GM18505 (cell line): ENCODE measurements around the gene BLCAP.
"Not testable (repeated sequence)": the region's sequence is repeated elsewhere in the genome, so short reads cannot be mapped to it uniquely, and the experiment has no call there.

ENCODE experiments used
- ATAC-seq: cut with Tn5 transposase; IDR thresholded peaks from one replicate; pipeline ENCODE4 v1.9.1; 2021; ENCODE audit not compliant: unreplicated experiment
- POLR2A ChIP-seq: IDR thresholded peaks from 4 replicates; pipeline ENCODE4 v1.6.1; 2011; ENCODE audit warnings: borderline replicate concordance; ENCODE audit not compliant: insufficient read depth, insufficient read length; ENCODE audit errors: extremely low read depth

The BLCAP gene

DNA sequence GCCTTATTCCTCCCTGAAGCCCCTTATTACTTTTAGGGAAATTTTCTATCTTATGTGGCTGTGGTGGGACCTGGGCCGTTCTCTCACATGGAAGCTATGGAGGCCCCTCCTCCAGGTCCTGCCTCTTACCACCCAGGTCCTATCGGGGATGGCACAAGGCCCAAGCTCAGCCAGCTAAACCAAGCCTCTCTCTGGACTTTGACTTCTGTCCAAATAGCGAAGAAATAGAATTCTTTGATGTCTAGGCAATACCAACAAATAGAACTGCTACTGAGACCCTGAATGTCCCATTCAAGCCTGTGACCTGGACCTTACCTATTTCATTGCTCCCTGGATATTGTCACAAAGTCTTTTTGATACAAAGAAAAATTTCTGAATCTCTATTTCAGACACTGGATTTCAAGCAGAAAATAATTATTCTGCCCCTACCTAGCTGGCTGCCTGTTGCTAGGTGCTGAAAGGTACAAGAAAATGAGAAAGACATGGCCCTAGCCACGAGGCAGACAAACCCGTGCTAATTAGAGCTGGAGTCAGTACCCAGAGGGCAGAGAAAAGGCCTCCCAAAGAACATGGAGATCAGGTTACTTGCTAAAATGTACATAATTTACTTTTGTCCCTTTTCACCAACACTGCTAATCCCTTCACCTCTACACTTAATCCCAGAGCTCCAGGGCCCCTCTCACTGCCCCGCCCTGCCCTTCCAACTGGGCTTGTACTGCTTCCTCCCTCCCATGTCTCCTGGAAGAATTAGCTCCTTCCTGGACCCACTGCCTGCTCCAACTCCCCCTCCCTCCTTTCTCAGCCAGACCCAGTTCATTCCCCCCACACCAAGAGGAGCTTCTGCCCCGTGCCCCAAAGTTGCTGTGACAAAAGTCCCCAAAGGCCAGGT, 22.2 kb downstream of the BLCAP start:
- no peak for ATAC-seq
- TF ChIP-seq POLR2A, result no peak

DNA sequence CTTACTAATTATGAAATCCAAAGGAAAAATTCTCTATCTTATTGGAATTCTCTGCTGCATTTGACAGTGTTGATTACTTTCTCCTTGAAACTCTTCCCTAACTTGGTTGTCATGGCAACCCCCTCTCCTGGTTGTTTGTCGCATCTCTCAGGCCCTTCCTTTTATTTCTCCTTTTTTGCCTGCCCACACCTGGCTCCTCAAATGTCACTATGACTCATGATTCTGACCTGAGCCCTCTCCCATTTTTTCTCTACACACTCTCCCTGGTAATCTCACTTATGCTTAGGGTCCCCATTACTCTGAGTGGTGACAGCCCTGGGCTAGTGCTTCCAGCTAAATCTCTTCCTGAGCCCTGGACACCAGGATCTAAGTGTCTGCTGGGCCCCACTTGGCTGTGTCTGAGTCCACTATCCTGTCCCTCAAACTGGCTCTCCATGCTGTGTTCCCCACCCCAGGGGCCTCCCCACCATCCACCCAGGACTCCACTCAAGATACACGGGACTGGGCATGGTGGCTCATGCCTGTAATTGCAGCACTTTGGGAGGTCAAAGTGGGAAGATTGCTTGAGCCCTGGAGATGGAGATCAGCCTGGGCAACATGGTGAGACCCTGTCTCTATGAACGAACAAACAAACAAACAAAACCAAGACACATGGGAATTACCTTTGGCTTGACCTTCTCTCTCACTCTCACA, 23.1 kb downstream of the BLCAP start:
- no peak for TF ChIP-seq POLR2A
- no peak for ATAC-seq

DNA sequence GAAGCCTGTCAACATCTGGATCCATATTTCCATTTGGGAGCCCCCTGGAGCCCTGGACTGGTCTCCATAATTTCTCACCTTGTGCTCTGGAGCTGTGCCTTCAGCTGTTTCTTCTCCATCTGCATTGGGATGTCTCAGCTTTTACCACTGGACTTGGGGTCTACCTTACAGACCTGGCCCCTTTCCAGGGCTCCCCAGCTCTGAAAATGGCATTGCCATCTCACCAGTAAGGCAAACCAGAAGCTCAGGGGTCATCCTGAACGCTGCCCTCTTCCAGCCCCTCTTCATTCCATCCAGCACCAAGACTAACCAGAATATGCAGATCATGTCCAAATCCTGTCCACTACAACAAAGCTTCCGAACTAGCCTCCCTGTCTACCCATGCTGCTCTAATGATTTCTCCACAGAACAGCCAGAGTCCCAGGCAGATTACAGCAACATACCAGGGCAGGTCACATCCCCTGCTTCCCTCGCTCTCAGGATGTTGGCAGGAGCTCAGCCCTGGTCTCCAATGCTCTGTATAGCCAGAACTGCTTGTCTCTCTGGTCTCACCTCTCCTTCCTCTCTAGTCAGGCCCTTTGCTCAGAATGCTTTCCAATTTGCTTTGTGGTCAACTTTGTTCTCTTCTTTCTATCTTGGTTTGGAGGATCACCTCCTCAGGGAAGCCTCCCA, 24.3 kb downstream of the BLCAP start:
- TF ChIP-seq POLR2A, result no peak
- no peak for ATAC-seq

DNA sequence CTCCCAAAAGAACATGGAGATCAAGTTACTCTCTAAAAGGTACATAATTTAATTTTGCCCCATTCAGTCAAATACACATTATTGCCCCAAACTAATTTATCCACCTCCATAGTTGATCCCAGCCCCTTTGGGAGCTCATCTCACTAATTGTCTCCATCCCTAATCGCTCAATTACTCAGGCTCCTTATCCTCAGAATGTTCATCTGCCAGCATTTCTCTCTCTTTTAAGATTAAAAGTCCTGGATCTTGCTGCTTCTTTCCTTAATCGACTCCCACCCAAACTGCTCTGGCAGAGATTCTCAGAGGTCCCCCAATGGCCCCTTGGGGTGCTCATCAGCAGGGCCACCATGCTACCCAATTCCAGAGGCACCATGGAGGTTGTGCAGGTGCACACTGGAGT, 25.0 kb downstream of the BLCAP start:
- ATAC-seq, result no peak
- TF ChIP-seq POLR2A, result no peak

DNA sequence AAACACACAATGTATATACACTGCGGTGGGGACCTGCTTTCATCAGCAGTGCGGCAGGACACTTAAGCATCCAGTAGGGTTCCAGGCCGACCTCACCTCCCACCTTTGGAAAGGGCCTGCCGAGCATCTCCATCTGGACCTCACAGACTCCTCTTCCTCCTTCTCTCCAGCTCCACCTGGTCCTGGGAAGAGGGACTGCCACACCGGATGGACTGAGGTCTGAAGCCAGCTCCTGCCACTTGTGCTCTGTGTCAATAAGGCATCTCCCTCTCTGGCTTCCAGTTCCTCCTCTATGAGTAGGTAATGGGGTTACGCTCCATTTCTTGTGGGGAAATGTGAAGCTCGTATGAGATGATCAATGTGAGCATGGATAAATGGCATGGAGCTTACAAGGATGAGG, 25.7 kb downstream of the BLCAP start:
- no peak for ATAC-seq
- no peak for TF ChIP-seq POLR2A

DNA sequence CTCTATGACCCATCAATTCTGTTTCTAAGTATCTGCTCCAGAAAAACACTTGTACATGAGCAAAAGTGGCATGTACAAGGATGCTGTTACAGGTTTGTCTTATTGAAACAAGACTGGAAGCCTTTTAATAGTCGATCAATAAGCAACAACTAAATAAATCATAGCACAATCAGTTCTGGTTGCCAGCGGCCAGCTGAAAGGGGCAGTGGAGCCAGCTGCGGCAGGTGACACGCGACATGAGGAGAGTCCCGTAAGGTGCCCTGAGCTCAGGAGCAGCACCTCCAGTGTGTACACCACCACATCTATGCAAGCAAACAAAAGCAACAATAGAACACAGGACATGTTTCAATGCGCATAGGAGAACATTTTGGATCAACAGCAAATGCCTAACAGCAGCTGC, 27.4 kb downstream of the BLCAP start:
- TF ChIP-seq POLR2A, result no peak
- no peak for ATAC-seq

DNA sequence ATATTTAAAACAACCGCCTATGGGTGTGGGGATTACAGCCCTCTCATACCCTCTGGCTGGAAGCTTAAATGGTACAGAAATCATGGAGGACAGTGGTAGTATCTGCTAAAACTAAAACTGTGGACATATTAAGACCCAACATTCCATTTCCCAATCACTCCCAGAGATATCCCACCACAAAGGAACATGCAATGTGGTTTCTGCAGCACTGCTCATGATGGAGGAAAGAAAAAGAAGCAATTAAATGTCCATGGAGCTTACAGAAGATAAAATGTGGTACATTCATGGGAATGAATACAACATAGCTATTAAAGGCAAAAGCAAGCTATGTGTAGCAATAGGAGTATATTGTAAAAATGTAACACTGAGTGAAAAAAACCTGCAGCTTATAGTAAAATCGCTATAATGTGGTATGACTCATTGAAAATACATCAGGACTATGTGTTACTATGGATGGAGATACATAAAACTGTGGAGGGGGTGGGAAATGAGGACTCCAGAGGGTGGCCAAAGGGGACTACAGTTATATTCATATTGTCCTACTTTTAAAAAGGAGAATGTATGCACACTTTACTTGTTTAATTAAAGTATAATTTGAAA, 29.5 kb downstream of the BLCAP start:
- no peak for ATAC-seq
- no peak for TF ChIP-seq POLR2A

DNA sequence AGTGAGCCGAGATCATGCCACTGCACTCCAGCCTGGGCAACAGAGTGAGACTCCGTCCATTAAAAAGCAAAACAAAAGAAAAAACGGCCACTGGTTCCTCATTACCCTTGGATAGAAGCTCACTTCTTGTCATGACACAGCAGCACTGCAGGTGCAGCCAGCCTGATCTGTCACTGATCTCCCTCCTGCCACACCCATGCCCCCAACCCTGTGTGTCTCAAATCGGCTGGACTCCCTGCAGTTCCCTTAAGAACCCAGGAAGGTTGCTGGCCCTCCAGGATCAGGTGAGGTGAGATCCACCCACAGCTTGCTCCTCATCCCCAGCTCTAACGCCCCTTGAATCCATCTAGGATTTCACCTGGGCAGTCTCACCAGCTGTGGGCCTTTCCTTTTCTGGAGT, 32.9 kb downstream of the BLCAP start:
- ATAC-seq, result no peak
- no peak for TF ChIP-seq POLR2A

DNA sequence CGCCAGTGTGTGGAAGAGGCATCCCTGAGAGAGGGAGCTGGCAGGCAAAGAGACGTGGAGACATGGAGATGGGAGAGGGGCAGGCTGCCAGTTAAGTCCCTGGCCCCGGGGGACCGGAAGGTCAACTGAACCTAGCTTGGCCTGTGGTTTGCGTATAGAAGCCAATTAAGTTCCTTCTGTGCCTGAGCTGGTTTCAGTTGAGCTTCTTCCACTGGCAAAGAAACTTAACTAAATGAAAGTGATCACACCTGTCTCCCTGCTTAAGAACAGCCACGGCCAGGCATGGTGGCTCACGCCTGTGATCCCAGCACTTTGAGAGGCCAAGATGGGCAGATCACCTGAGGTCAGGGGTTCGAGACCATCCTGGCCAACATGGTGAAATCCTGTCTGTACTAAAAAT, 33.4 kb downstream of the BLCAP start:
- no peak for ATAC-seq
- no peak for TF ChIP-seq POLR2A

DNA sequence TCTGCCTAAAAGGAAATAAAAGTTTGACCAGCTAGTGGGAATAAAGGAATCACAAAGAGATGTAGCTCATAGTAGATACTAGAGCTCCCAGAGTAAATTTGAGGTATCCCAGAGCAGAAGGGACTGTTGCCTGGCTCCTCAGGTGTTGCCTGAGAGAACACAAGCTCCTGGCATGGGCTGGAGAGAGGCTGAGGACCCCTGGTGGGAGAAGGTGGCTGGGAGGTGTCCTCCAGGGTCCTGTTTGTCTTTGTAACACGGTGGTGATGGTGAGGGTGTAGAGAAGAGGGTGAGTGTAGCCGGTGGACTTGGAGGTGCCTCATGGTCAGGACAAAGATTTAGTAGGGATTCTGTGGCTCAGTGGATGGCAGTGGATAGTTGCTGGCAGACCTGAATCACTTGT, 34.7 kb downstream of the BLCAP start:
- TF ChIP-seq POLR2A, result no peak

DNA sequence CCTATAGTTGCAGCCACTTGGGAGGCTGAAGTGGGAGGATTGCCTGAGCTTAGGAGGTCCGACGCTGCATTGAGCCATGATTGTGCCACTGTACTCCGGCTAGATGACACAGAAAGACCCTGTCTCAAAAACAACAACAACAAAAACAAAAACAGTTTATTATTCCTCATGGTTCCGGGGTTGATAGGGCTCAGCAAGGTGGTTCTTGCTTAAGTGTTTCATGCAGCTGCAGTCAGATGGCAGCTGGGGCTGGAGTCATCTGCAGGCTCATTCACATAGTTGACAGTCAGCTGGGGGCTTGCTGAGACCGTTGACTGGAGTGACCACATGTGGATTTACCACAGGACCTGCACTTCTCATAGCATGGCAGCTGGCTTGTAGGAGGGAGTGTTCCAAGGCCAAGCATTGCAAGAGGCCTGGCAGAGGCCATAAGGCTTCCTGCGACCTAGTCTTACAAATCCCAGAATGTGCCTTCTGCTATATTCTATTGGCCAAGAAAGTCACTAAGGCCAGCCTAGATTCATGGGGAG, 35.5 kb downstream of the BLCAP start:
- ATAC-seq, result no peak
- TF ChIP-seq POLR2A, result no peak

More for the DNA sequence above, 34.7 kb downstream of the BLCAP start:
- ATAC-seq, result no peak

DNA sequence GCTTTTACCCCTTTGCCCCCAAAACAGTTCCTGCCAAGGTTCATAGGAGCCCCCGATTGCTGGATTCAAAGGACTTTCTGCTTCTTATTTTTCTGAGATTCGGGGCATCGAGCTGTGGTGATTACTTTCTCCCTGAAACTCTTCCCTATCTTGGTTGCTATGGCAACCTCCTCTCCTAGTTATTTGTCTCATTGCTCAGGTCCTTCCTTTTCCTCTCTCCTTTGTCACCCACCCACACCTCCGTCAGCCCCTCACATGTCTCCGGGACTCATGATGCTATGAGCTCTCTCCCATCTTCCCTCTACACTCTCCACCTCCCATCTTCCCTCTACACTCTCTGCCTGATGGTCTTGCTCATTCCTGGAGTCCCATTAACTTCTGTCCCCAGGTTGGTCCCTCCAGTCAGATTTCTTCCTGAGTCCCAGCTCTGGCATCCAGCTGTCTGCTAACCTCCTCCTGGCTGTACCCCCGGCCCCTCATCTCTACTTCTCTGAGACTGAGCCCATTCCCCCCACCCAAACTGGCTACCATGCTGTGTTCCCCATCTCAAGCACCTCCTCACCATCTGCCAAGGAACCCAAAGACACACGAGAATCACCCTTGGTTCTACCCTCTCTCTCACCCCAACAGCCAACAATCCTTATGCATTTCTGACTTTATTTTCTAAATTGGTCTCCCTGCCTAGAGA, 36.9 kb downstream of the BLCAP start:
- TF ChIP-seq POLR2A, result no peak
- no peak for ATAC-seq

DNA sequence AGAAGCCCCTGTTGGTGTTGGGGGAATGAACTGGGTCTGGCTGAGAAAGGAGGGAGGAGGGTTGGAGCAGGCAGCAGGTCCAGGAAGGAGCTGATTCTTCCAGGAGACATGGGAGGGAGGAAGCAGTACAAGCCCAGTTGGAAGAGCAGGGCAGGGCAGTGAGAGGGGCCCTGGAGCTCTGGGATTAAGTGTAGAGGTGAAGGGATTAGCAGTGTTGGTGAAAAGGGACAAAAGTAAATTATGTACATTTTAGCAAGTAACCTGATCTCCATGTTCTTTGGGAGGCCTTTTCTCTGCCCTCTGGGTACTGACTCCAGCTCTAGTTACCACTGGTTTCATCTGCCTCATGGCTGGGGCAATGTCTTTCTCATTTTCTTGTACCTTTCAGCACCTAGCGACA, 41.5 kb downstream of the BLCAP start:
- not testable (repeated sequence) for ATAC-seq
